SU-DHL-6 (cell line): ENCODE data around the gene CNKSR3.

Experiments used
- H2AFZ ChIP-seq: fragments of 200-600 bp; sonication (generic); 2 replicates; pipeline ENCODE4 v1.6.1; 2014; ENCODE audit warnings: low read depth, mild to moderate bottlenecking, moderate library complexity, mixed read lengths, antibody characterized with exemption, low read length; ENCODE audit not compliant: severe bottlenecking
- H3F3A ChIP-seq: fragments of 200-600 bp; shearing (Covaris generic); 2 replicates; pipeline ENCODE4 v1.6.0; 2016; ENCODE audit warnings: antibody characterized with exemption, mild to moderate bottlenecking; ENCODE audit not compliant: insufficient read depth
- H3K27ac ChIP-seq: fragments of 200-600 bp; sonication (generic); 2 replicates; pipeline ENCODE4 v1.5.1; 2016; ENCODE audit warnings: low read depth, mild to moderate bottlenecking, low read length, moderate library complexity, mixed read lengths
- H3K27me3 ChIP-seq: fragments of 200-600 bp; sonication (generic), shearing (Covaris generic); 2 replicates; pipeline ENCODE4 v1.6.0; 2014; ENCODE audit warnings: mild to moderate bottlenecking, low read length
- H3K36me3 ChIP-seq: fragments of 200-600 bp; sonication (generic); 2 replicates; pipeline ENCODE4 v1.6.1; 2014; ENCODE audit warnings: mild to moderate bottlenecking, low read length, mixed read lengths
- H3K4me2 ChIP-seq: fragments of 300-600, 200-600 bp; shearing (Covaris generic), sonication (generic); 2 replicates; pipeline ENCODE4 v1.6.0; 2014; ENCODE audit warnings: low read length, low read depth, mild to moderate bottlenecking; ENCODE audit not compliant: poor library complexity, severe bottlenecking
- H3K4me3 ChIP-seq: fragments of 200-600 bp; sonication (generic); 2 replicates; pipeline ENCODE4 v1.5.1; 2014; ENCODE audit warnings: antibody characterized with exemption, low read length, mild to moderate bottlenecking, mixed read lengths; ENCODE audit not compliant: insufficient read depth, poor library complexity, severe bottlenecking
- H3K79me2 ChIP-seq: fragments of 200-600 bp; sonication (generic); 2 replicates; pipeline ENCODE4 v1.6.1; 2014; ENCODE audit warnings: mild to moderate bottlenecking, low read length, moderate library complexity; ENCODE audit not compliant: insufficient read depth
- H3K9ac ChIP-seq: fragments of 200-600 bp; sonication (generic); 2 replicates; pipeline ENCODE4 v1.7.0; 2014; ENCODE audit warnings: mild to moderate bottlenecking, low read length
- H3K9me2 ChIP-seq: fragments of 200-600 bp; sonication (generic); replicated peaks from 2 replicates; pipeline ENCODE4 v1.6.1; 2014; ENCODE audit warnings: low read length; ENCODE audit not compliant: insufficient read depth
- H3K9me3 ChIP-seq: fragments of 200-600 bp; sonication (generic); 2 replicates; pipeline ENCODE4 v1.6.1; 2014; ENCODE audit warnings: low read length, mixed read lengths; ENCODE audit not compliant: insufficient read depth
- H4K20me1 ChIP-seq: fragments of 200-600 bp; sonication (generic); 2 replicates; pipeline ENCODE4 v1.6.1; 2014; ENCODE audit warnings: low read depth, mild to moderate bottlenecking, antibody characterized with exemption, low read length, moderate library complexity, mixed read lengths
- CTCF ChIP-seq: fragments of 200-600 bp; sonication (generic); IDR thresholded peaks from one replicate; pipeline ENCODE4 v1.5.1; 2017; ENCODE audit warnings: antibody characterized with exemption, mild to moderate bottlenecking, low read length, moderate library complexity; ENCODE audit not compliant: insufficient read depth, poor library complexity, severe bottlenecking
- EZH2phosphoT487 ChIP-seq: fragments of 200-600 bp; sonication (generic), shearing (Covaris generic); conservative IDR thresholded peaks from 2 replicates; pipeline ENCODE4 v1.6.1; 2018; ENCODE audit warnings: mild to moderate bottlenecking, antibody characterized with exemption, low read length, moderate library complexity, mixed read lengths

CNKSR3 gene

GRCh38 chr6:154356690-154357089 lies 153.8 kb downstream of the CNKSR3 start, which contains the start of gene IPCEF1:
Gene IPCEF1 (minus strand): TSS chr6:154356803. CDS start chr6:154265947, 90,856 bp downstream.
- Histone ChIP-seq H3F3A (no peaks in the 10 kb centered on the region), H3K9me3 (no peaks in the 10 kb centered on the region), H3K27ac (no peak within 1 kb of the TSS), H3K9ac (no peak within 1 kb of the TSS), H4K20me1 (no peaks in the 10 kb centered on the region), H3K4me3 (no peak within 1 kb of the TSS), H3K9me2 (no peaks in the 10 kb centered on the region), H3K27me3 (0 out of 2 replicates have a peak, but pooled peaks cover 4% of the 10 kb centered on the region), H3K4me2 (no peak within 1 kb of the TSS), H3K36me3 (no peaks in the 10 kb centered on the region), H3K79me2 (no peaks in the 10 kb centered on the region), H2AFZ (no peak within 1 kb of the TSS)
- TF ChIP-seq CTCF, result no peak
- TF ChIP-seq EZH2phosphoT487, result no peak

- Histone ChIP-seq H3K4me2 (no peak overlapping the region), H3K9me3 (no peaks in the 10 kb centered on the region), H3K27me3 (0 out of 2 replicates have a peak, but pooled peaks cover 4% of the 10 kb centered on the region), H3K9ac (no peak overlapping the region), H4K20me1 (no peaks in the 10 kb centered on the region), H3K79me2 (no peaks in the 10 kb centered on the region), H2AFZ (no peak overlapping the region), H3K36me3 (no peaks in the 10 kb centered on the region), H3F3A (no peaks in the 10 kb centered on the region), H3K27ac (no peak overlapping the region), H3K4me3 (no peak overlapping the region), H3K9me2 (no peaks in the 10 kb centered on the region)
- TF ChIP-seq CTCF, result no peak
- TF ChIP-seq EZH2phosphoT487, result no peak
Measured at GRCh38 chr6:154356113-154356512, 154.4 kb downstream of the CNKSR3 start.

- Histone ChIP-seq H3F3A (no peaks in the 10 kb centered on the region), H4K20me1 (no peaks in the 10 kb centered on the region), H3K4me2 (no peak overlapping the region), H3K27ac (no peak overlapping the region), H3K4me3 (no peak overlapping the region), H3K27me3 (0 out of 2 replicates have a peak, but pooled peaks cover 4% of the 10 kb centered on the region), H3K9me3 (no peaks in the 10 kb centered on the region), H3K9ac (no peak overlapping the region), H3K9me2 (no peaks in the 10 kb centered on the region), H3K79me2 (no peaks in the 10 kb centered on the region), H3K36me3 (no peaks in the 10 kb centered on the region), H2AFZ (no peak overlapping the region)
- TF ChIP-seq CTCF (no peak), EZH2phosphoT487 (no peak)
Measured at GRCh38 chr6:154354265-154354777, 156.2 kb downstream of the CNKSR3 start.
